ENCODE measurements around the gene SNX18. TPM values are rescaled to one million over a fixed set of nuclear protein-coding genes. Genes with fewer than 3 reads are reported as not detected.

The SNX18 gene
- polyA plus RNA-seq, 3 donors, result 30.0 to 32.7 (median 31.0) TPM

DNA sequence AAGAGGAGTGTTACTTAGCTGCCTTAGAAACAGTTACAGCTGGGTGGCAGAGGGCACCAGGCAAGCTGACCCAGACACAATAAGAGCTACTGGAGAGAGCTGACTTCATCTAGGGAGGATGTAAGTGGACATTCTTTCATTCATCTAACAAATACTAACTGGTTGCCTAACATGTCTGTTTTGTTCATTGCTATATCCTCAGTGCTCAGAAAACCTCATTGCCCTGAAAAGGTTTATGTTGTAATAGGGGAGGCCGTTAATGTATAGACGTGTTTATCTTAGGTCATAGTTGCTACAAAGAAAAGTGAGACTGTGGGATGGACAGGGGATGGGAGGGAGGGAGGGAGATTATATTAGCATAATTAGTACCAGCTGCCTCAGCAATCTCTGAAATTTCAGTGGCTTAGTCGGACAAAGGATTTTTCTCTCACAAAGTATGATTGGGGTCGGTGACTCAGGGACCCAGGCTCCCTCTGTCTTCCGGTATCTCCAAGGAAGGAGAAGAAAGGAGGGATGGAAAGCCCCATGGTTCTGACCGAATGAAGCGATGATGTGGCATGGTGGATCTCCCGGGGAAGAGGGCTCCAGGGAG is 2.6 kb upstream of the SNX18 start:
- no peak for DNase-seq (ENCODE audit: extremely low read depth in 1 of 11, low read depth in 9 of 11, low spot score in 4 of 11)

DNA sequence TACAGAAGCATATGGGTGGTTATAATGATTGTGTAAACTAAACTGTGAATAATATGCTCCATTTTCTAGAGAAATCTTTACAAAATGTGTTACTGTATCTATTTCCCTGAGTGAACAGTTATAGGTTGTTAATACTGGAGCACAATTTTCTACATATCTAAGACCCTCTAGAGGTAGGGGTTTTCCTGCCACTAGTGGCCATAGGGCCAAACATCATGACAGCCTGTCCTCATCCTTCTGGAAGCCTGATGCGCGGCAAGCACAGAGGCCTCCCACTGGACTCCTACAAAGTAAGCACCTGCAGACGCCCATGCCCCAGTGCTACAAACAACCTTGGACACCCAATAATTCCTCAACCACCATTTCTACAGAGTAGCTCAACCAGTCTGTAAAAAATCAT is 1.9 kb upstream of the SNX18 start:
- DNase-seq (ENCODE audit: extremely low read depth in 1 of 11, low read depth in 9 of 11, low spot score in 4 of 11), result no peak

DNA sequence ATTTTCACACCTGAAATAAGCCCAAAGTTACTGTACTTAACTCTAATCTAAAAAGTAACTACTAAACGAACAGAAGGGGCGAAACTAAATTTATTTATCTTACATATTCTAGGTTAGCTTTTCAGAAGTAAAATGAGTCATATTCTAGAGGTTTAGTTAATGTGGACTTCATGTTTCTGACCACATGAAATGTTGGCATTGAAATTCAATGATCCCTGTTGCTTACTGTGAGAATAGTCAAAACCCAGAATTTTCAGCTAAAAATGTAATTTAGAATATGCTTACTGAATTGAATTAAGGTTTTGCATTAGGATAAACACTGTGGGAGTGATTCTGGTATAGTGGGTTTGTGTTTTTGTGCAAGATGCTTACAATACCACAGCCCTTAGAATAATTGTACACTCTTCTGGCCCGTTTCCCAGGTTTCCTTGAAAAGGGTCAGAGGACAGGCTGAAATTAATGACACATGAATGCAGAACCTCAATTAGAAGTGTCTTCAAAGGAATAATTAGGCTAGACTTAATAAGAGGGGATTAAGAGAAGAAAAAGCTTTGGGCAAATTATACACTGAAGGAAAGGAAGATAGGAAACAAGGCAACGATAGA is 1.4 kb upstream of the SNX18 start:
- DNase-seq (ENCODE audit: extremely low read depth in 1 of 11, low read depth in 9 of 11, low spot score in 4 of 11), result no peak

DNA sequence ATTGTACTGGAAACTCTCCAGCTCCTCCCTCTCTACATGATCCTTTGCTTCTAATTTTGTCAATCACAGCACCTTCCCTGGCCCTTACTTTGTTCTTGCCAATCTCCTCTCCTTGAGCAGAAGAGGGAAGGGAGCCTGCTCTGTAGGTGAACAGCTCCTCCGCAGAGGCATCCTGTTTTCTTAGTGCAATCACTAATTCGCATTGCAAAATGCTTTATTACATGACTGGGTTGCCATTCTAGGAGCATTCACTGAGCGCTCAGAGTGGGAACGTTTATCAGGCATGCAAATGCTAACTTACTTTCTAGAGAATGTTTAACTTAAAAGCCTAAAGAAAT is 416 bp upstream of the SNX18 start:
- no peak for DNase-seq (ENCODE audit: extremely low read depth in 1 of 11, low read depth in 9 of 11, low spot score in 4 of 11)

DNA sequence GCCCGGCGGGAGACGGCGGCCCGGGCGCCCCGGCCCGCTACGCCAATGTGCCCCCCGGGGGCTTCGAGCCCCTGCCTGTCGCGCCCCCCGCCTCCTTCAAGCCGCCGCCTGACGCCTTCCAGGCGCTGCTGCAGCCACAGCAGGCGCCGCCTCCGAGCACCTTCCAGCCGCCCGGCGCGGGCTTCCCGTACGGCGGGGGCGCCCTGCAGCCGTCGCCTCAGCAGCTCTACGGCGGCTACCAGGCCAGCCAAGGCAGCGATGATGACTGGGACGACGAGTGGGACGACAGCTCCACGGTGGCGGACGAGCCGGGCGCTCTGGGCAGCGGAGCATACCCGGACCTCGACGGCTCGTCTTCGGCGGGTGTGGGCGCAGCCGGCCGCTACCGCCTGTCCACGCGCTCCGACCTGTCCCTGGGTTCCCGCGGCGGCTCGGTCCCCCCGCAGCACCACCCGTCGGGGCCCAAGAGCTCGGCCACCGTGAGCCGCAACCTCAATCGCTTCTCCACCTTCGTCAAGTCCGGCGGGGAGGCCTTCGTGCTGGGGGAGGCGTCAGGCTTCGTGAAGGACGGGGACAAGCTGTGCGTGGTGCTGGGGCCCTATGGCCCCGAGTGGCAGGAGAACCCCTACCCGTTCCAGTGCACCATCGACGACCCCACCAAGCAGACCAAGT is 723 bp downstream of the SNX18 start:
- DNase-seq (ENCODE audit: extremely low read depth in 1 of 11, low read depth in 9 of 11, low spot score in 4 of 11), result no peak

DNA sequence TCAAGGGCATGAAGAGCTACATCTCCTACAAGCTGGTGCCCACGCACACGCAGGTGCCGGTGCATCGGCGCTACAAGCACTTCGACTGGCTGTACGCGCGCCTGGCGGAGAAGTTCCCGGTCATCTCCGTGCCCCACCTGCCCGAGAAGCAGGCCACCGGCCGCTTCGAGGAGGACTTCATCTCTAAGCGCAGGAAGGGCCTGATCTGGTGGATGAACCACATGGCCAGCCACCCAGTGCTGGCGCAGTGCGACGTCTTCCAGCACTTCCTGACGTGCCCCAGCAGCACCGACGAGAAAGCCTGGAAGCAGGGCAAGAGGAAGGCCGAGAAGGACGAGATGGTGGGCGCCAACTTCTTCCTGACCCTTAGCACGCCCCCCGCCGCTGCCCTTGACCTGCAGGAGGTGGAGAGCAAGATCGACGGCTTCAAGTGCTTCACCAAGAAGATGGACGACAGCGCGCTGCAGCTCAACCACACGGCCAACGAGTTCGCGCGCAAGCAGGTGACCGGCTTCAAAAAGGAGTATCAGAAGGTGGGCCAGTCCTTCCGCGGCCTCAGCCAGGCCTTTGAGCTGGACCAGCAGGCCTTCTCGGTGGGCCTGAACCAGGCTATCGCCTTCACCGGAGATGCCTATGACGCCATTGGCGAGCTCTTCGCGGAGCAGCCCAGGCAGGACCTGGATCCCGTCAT is 1.4 kb downstream of the SNX18 start:
- no peak for DNase-seq (ENCODE audit: extremely low read depth in 1 of 11, low read depth in 9 of 11, low spot score in 4 of 11)

DNA sequence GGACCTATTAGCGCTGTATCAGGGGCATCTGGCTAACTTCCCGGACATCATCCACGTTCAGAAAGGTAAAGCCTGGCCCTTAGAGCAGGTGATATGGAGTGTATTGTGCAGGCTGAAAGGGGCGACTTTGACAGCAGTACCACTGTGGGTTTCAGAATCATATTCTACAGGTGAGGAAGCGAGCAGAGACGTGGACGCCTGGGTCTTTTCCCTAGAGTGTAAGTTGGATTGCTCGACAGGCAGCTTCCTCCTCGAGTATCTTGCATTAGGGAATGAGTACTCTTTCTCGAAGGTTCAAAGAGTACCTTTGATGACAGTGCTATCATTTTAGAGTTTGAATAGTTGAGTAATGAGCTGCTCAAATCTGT is 1.9 kb downstream of the SNX18 start:
- DNase-seq (ENCODE audit: extremely low read depth in 1 of 11, low read depth in 9 of 11, low spot score in 4 of 11), result no peak

DNA sequence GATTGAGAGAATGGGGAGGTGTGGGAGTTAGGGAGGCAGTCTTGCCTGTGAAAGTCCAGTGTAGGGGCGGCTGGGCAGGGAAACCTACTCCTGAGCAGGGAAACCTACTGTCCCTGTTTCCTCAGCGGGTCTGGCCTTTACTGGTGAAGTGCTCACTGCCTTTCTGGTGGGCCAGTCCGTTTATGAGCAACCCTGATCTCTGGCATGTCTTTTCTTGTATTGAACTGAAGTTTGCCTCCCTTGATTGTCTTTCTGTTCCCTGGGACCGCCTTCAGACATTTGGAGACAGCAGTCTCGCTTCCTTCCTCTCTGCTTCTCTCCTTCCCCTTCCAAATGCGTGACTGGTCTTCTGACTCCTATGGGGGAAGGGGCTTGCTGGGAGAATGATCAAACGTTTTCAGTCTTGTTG is 2.9 kb downstream of the SNX18 start:
- no peak for DNase-seq (ENCODE audit: extremely low read depth in 1 of 11, low read depth in 9 of 11, low spot score in 4 of 11)

DNA sequence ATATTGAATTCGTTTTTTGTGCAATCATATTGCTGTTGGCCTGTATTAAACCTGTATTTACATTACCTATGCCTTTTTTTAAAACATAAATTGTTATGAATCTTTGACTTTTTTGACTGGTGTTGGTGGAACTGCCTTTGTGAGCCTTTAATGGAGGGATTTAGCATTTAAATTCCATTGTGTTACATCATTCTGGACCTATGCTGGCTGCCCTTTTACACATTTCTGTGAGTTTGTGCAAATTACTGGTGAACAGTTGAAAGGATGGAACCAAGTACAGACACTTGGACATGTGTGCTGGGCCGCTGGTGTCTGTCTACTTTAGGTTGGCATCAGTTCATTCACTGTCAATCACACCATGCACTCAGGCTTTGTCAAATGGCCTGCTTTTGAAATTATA is 3.4 kb downstream of the SNX18 start:
- DNase-seq (ENCODE audit: extremely low read depth in 1 of 11, low read depth in 9 of 11, low spot score in 4 of 11), result no peak

DNA sequence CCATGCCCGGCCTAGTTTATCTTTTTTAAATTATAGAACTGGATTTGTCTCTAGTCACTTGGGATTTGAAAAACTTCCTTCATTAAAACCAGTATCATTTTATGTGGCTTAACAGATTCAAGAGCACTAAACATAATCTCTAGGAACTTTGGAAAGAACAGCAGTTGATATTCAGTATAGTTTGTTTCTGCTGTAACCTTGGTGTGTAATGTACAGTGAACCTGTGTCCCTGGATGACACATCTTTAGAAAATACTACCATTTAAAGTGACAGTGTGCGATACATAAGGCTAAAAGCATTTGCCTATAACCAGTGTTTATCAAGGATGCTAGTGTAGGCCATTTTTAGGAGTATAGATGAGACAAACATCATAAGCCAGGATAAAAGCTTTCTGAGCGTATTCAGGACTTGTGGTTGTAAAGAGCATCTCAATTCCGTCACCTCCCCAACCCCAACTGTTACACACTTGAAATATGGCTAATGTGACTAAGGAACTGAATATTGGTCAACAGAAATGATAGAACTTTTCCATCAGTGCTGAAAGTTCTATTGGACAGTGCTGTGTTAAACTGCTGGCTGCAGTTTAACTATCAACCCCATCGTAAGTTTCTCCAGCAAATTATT is 4.4 kb downstream of the SNX18 start:
- DNase-seq (ENCODE audit: extremely low read depth in 1 of 11, low read depth in 9 of 11, low spot score in 4 of 11), result no peak

DNA sequence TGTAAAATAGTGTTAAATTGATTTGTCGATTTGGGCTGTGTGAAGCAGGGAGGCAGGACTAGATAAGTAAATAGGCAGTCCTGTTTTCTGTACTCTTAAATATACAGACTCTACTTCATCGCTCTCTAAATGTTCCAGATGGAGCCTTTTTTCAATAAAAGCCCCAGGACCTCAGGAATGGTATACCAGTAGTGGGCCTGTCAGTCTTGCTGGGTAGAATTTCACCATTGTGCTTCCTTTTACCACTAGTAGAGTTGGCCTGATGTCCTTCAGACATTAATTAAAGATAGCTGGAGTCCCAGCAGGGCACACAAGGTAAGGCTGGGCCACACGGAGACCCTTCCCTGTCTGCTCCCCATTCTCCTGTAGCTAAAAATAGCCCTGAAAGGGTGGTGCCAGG is 6.0 kb downstream of the SNX18 start:
- no peak for DNase-seq (ENCODE audit: extremely low read depth in 1 of 11, low read depth in 9 of 11, low spot score in 4 of 11)

DNA sequence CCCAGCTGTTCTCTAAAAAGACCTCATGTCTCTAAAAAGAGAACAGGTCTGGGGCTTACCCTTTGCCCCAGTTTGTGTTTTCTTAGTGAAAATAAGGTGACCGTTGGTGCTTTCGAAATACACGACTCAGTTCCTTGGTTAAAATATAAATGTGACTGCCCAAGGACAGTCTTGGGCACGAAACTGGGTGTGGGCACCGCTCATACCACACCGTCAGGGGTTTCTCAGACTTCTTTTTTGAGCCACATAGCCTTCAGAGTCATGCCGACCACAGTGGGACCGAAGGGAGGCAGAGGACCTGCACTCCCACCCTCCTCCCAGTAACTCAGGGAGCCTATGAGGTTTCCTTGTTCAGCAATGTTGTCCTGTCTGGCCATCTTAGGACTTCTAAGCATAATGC is 6.5 kb downstream of the SNX18 start:
- DNase-seq (ENCODE audit: extremely low read depth in 1 of 11, low read depth in 9 of 11, low spot score in 4 of 11), result no peak

DNA sequence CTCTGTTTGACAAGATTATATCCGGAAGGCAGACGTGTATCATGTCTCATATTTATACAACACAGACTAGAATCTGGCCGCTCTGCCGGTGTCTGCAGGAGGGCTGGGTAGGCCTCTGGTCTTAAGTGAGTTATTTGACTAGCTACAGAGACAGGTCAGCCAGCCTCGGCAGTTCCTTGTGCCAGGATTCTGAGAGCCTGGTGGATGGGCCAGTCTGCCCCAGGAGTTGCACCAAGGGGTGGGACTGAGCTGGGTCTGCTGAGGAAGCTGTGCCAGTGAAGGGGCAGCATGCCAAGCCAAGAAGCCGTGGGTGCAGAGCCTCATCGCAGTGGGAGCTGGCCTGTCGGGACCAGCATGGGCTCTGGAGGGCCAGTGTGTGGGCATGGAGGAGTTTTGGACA is 7.1 kb downstream of the SNX18 start:
- no peak for DNase-seq (ENCODE audit: extremely low read depth in 1 of 11, low read depth in 9 of 11, low spot score in 4 of 11)

DNA sequence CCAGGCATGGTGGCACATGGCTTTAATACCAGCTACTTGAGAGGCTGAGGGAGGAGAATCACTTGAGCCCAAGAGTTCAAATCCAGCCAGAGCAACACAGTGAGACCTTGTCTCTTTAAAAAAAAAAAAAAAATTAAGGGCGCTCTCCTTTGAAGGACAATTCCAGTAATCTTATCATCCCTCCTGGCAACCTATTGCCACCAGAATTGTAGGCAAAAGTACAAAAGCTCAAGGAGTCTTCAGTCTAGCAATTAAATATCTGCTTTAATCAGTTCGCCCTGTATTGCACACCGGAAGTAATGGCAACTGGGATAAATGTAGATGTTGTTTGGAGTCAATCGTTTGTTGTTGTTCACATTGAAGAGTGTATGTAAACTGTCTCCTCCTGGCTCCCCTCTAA is 7.7 kb downstream of the SNX18 start:
- no peak for DNase-seq (ENCODE audit: extremely low read depth in 1 of 11, low read depth in 9 of 11, low spot score in 4 of 11)

DNA sequence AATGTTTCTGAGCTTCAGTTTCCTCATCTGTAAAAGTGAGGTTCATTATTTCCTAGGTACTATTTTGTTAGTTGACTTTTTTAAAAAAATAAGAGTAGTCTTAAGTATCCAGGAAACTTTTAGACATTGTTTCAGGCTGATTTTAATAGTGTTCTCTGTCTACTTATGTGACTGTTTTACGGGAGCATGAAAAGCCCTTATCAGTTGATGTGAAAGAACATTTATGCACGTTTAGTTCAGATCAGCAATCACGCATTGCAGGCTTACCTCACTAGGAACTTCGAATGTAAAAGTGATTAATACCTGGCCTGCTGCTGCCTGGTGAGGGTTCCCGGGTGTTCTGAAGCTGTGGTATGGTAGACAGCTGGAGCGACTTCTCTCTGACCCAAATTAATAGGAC is 8.1 kb downstream of the SNX18 start:
- DNase-seq (ENCODE audit: extremely low read depth in 1 of 11, low read depth in 9 of 11, low spot score in 4 of 11), result no peak

DNA sequence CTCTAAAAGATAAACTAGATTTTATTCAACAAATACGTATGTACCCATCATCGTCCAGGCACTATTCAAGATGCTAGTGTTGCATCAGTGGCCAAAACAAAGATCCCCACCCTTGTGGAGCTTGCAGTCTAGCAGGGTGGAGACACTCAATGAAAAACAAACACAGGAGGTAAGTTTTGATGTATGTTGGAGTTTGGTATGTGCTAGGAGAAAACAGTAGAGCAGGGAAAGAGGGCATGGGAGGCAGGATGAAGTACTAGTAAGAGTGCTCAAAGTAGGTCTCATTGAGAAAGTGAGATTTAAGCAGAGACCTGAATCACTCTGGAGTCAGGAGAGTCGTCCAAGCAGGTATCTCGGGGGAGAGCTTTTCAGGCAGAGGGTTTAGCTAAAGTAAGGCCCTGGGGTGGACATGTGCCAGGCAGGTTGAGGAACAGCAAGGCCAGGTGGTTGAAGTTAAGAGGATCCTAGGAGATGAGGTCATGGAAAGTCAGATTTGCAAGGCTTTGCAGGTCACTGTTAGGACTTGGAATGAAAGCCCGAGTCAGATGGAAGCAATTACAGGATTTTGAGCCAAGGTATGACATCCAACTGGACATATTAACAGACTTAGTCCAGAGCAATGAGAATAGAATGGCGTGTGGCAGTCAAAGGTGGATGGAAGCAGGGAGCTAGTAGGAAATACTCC is 9.2 kb downstream of the SNX18 start:
- no peak for DNase-seq (ENCODE audit: extremely low read depth in 1 of 11, low read depth in 9 of 11, low spot score in 4 of 11)

DNA sequence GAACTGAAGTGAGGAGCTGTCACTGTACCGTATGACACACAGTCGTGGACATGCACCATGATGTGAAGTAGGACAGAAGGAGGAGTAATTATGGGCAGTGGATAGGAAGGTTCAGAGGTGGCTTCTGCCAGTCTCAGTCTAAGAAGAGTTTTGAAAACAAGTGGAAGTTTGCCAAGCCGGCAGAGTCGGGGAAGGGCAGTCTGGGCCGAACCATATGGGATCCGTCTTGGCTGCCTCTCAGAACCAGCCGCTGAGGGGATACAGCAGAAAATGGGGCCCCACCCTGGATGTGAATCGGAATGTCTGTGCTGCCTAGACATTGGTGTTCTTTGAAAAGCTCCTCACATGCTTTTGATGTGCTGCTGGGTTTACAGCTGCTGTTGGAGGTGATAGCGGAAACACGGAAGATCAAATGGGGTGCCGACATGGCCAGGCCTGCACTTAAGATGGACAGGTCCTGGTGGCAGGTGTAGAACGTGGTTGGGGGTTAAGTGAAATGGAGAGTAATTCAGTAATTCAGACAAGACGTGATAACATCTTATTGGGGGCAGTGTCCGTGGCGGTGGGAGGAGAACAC is 11.2 kb downstream of the SNX18 start:
- no peak for DNase-seq (ENCODE audit: extremely low read depth in 1 of 11, low read depth in 9 of 11, low spot score in 4 of 11)

DNA sequence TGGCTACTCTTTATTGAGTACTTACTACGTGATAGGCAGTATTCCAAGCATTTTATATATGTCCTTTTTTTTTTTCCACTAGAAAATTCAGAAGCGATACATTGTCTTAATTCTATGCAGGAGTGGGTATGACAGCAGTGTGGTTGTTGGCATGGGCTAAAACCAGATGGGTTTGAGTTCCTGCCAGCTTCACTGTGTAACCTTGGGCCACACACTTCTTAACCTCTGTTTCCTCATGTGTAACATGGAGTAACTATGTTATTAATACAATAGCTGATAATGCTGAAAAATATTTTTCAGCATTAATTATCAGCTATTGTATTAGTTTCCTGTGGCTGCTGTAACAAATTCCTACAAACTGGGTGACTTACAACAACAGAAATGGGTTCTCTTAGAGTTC is 12.0 kb downstream of the SNX18 start:
- no peak for DNase-seq (ENCODE audit: extremely low read depth in 1 of 11, low read depth in 9 of 11, low spot score in 4 of 11)

DNA sequence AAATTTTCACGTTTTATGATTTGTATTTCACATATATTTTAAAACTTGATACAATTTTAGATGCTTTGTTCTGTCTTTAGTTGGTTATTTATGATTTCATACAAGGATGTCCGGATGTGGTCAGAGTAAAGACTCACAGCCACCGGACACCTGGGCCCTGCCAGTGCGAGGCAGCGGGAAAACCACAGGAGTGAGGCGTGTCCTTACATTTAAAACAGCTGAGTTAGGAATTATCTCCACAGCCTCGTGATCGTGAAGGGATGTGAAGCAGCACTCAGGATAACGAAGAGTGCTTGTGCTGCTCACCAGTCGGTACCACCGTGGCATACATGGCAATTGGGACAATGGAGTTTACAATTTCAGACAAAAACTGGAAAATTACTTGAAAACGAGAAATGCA is 14.0 kb downstream of the SNX18 start:
- DNase-seq (ENCODE audit: extremely low read depth in 1 of 11, low read depth in 9 of 11, low spot score in 4 of 11), result no peak
